GM18870 (cell line): ENCODE data around the gene SMC1B.
"Not testable (repeated sequence)": the region's sequence is repeated elsewhere in the genome, so short reads cannot be mapped to it uniquely, and the experiment has no call there.

Experiments used
- ATAC-seq: cut with Tn5 transposase; IDR thresholded peaks from one replicate; pipeline ENCODE4 v1.9.1; 2021; ENCODE audit warnings: moderate library complexity; ENCODE audit not compliant: unreplicated experiment

Gene SMC1B, protein sequence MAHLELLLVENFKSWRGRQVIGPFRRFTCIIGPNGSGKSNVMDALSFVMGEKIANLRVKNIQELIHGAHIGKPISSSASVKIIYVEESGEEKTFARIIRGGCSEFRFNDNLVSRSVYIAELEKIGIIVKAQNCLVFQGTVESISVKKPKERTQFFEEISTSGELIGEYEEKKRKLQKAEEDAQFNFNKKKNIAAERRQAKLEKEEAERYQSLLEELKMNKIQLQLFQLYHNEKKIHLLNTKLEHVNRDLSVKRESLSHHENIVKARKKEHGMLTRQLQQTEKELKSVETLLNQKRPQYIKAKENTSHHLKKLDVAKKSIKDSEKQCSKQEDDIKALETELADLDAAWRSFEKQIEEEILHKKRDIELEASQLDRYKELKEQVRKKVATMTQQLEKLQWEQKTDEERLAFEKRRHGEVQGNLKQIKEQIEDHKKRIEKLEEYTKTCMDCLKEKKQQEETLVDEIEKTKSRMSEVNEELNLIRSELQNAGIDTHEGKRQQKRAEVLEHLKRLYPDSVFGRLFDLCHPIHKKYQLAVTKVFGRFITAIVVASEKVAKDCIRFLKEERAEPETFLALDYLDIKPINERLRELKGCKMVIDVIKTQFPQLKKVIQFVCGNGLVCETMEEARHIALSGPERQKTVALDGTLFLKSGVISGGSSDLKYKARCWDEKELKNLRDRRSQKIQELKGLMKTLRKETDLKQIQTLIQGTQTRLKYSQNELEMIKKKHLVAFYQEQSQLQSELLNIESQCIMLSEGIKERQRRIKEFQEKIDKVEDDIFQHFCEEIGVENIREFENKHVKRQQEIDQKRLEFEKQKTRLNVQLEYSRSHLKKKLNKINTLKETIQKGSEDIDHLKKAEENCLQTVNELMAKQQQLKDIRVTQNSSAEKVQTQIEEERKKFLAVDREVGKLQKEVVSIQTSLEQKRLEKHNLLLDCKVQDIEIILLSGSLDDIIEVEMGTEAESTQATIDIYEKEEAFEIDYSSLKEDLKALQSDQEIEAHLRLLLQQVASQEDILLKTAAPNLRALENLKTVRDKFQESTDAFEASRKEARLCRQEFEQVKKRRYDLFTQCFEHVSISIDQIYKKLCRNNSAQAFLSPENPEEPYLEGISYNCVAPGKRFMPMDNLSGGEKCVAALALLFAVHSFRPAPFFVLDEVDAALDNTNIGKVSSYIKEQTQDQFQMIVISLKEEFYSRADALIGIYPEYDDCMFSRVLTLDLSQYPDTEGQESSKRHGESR

DNA sequence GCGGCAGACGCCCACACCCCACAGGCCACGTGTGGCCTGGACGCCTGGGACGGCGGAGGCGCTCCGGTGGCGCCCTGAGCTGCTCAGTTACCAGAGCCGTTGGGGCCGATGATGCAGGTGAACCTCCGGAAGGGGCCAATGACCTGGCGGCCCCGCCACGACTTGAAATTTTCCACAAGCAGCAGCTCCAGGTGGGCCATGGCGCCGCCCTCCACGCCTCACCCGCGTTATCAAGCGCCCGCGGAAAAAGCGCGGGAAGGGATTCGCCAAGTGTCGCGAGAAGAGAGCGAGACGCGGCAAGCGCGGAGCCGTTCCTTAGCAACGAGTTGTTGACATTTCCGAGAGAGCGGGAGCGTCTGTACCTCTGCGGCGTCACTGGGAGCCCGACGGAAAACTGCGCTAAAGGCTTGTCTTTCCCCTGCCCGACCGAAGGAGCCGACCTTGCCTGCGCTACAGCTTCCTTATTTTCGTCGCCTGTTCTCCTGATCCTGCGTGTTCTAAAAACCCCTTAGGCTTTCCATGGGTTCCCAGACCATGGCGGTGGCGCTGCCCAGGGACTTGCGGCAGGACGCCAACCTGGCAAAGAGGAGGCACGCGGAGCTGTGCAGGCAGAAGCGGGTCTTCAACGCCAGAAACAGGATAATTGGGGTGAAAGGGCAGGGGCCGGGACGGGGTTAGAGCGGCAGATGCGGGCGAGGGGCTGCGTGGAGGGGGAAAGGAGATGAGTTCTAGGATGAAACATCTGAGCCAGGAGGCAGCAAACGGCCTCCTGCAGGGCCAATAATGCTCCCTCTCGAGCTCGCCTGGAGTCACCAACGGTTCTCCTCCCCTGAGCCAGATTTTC is at the start of gene SMC1B, which contains the start of gene RIBC2:
TSS of gene SMC1B (minus strand) at position 232 of the 844 bp plus-strand sequence. CDS start at position 200, 32 bp downstream.
TSS of gene RIBC2 (plus strand) at position 326 of the 844 bp plus-strand sequence. CDS start at position 520, 194 bp downstream.
- ATAC-seq, result no peak

DNA sequence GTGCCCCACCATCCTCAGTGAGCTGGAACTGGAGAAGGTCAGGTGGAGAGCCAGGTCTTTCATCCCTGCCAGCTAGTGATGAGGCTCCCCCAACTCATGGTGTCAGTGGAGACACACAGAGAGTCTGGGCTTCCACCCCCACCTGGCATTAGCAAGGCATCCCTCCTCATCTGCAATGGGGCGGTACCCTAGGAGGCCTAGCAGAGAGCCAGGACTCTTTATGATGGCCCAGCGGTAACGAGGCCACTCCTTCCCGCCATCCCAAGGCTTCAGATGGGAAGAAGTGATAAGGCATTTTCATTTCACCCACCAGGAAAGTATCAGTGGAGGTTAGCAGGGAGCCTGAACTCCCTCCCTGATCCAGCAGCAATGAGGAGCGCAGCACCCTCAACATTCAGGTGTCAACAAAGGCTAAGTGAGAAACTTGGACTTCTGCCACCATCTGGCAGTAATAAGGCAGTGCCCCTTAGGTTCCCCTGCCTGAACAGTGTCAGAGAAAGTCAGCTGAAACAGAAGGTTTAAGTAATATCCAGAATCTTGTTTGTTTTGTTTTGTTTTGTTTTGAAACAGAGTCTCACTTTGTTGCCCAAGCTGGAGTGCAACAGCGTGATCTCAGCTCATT is 48.7 kb upstream of the SMC1B start:
- no peak for ATAC-seq

DNA sequence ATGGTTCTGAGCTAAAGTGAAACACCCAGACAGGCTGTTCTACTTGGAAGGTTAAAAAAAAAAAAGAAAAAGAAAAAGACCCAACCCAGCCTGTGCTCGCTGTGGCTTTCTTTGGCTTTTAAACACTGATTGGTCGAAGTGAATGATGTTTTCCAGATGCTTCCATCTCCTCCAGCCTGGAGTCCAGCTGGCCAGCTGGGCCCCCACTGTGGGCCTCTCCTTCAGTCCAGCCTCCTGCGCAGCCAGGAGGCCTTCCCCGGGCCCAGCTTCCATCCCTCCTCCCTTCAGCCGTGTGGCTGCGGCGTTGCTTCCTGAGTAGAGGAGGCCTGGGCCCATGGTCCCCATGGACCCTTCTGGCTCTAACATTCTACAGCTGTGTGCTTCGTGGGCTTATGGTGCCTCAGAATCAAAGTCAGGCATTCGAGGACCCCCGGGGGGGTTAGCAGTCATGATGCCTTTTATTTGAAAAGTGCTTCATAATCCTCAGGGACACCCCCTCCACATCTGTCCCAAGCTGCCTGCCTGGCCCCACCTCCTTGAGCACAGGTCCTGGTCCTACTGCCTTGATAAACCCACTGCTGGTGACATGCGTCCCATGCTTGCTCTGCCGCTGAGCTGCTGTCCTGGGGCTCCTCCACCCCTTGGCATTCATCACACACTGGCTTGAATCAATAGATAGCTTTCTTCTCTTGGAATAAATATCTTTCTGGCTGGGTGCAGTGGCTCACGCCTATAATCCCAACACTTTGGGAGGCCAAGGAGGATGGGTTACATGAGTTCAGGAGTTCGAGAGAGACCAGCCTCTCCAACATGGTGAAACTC is 47.1 kb upstream of the SMC1B start:
- no peak for ATAC-seq

DNA sequence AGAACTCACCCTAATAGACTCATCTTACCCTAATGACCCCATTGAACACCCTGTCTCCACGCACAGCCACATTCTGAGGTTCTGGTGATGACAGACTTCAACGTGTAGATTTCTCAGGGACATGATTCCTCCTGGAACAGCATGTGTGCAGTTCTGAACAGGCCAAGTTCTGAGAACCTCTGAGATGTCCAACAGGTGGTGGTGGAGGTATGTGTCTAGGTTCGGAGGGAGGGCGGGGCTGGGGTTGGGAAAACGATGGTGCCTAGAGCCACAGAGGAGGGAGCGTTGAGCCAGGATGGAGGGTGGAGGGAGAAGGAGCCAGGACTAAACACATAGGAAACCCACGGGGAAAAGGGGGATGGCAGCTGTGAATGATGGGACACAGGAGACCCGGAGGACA is 45.8 kb upstream of the SMC1B start:
- ATAC-seq, result no peak

DNA sequence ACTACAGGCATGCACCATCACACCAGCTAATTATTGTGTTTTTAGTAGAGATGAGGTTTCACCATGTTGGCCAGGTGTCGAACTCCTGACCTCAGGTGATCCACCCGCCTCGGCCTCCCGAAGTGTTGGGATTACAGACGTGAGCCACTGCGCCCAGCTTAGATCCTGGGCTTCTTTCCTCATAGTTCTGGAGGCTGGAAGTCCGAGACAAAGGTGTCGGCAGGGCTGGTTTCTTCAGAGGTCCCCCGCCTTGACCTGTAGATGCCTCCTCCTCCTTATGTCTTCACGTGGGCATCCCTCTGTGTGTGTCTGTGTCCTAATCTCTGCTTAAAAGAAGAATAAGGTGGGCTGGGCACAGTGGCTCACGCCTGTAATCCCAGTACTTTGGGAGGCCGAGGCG is 45.1 kb upstream of the SMC1B start:
- ATAC-seq, result no peak

DNA sequence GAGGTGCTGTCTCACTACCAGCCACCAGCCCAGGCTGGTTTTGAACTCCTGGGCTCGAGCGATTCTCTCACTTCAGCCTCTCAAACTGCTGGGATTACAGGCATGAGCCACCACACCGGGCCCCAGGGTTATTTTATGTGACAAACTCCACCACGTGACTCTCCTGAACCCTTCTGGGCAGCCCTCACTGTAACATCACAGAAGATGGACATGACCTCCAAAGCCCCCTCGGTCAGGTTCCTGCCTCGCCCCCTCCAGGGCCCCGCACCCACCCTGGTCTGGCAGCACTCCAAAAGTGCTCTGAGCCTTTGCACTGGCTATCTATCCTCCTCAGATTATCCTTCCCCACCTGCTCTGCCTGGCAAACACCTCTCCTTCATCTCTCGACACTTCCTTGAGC is 43.4 kb upstream of the SMC1B start:
- ATAC-seq, result no peak

DNA sequence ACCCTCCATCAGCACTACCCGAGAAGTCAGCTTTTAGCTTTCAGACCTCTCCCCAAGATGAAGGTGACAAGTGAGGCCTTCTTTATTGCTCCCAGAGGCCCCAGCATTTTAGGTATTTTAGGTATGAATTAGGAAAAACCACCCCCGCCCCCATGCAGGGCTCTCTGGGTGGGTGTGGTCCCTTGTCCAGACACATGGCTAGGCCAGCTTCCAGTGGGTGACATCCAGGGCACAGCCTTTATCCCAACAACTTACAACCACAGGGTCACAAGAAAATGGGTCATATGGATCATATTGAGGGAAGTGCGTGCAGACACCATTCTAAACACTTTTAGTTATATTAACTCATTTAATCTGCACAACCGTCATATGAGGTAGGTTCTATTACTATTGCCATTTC is 42.2 kb upstream of the SMC1B start:
- ATAC-seq, result no peak

DNA sequence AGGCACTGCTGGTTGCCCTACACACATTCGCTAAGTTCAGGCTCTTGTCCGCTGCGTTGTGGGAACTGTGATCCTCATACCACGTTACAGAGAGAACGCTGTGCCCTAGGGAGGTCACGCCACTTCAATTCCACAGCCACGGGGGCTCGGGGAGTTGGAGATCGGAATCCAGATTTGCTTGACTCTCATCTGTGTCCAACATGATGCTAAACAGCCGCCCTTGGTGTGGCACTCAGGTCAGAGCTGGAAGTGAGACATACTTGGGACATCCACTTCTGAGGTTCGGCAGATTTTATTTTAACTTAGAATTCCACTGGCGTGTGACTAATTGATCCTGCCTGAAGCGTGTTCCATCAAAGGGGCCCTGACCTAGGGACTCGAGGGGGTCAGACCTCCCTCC is 41.8 kb upstream of the SMC1B start:
- no peak for ATAC-seq

DNA sequence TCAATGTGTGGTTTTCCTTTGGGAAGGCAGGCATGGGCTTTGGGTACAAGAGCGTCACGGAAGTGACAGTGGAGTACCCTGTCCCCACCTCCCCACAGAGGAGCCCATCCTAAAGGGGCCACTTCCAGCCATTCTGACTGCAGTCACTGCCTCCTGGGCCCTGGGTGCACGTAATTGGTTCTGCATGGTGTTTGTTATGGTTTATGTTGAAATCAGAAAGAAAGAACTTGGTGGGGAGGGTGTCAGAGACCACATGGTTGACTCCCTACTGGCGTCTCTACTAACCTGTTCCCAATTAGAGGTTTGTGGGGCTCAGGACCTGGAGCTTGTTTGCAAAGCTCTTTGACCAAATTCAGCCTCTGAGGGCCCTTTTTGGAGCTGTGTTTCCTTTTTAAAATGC is 40.9 kb upstream of the SMC1B start:
- ATAC-seq, result no peak

DNA sequence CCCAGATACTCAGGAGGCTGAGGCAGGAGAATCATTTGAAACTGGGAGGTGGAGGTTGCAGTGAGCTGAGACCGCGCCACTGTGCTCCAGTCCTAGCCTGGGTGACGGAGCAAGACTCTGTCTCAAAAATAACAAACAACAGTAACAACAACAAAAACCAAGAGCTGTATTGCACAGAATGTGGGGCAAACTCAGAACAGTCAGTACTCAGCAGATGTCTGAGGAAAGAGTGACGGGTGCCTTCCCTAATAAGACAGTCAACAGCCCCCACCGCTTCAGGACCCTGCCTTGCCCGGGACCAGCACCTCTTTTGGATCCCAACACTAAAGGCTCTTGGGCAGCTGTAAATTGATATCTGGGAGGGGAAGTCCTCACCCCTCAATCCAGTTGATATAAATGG is 40.4 kb upstream of the SMC1B start:
- no peak for ATAC-seq

DNA sequence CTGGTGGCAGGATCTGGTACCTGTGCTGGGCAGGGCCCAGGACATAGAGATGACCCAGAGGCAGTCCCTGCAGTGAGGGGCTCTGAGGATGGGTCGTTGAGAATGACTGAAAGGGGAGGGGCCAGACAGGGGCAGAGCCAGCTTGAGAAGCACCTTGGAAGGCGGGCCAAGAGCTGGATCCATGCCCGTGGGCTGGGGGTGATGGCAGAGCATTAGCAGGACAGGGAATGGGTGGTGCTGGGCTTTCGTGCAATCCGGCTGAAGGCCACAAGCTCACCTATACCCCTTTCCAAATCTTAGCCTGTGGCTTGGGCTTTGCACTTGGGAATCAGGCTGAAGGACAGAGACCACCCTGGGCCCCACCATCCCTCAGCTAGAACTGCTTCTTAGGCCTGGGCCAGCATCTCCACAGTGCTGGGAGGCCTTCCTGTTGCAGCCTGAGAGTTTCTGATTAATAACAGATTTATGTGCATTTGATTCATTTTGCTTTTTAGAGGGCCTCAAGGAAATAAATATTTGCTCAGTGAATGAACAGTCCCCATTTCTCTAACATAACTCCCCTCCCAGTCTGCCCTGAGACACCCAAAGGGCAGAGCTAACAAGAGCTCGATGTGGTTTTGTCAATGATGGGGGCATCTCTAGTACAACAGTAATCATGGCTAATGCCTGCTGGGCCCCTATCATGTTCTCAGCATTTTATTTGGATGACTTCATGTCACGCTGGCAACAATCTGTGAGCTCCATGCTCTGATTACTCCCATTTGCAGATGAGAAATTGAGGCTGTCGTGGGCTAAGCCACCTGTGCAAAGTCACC is 39.4 kb upstream of the SMC1B start:
- no peak for ATAC-seq

DNA sequence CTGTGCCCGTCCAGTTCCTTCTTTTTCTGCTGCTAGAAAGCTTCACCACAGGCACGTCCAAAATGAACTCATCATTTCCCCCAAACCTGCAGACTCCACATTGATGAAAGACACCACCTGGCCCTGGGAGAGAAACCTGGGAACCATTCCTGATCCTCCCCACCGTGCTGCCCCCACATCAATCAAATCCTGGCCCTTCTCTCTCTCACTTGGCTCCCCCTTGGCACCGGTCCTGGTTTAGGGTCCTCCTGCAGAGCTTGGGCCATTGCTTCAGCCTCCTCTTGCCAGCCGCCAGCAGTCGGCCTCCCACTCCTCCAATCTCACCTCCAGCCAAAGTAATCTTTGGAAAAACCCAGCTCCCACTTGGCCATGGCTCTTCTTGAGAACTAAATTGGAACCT is 38.6 kb upstream of the SMC1B start:
- no peak for ATAC-seq

DNA sequence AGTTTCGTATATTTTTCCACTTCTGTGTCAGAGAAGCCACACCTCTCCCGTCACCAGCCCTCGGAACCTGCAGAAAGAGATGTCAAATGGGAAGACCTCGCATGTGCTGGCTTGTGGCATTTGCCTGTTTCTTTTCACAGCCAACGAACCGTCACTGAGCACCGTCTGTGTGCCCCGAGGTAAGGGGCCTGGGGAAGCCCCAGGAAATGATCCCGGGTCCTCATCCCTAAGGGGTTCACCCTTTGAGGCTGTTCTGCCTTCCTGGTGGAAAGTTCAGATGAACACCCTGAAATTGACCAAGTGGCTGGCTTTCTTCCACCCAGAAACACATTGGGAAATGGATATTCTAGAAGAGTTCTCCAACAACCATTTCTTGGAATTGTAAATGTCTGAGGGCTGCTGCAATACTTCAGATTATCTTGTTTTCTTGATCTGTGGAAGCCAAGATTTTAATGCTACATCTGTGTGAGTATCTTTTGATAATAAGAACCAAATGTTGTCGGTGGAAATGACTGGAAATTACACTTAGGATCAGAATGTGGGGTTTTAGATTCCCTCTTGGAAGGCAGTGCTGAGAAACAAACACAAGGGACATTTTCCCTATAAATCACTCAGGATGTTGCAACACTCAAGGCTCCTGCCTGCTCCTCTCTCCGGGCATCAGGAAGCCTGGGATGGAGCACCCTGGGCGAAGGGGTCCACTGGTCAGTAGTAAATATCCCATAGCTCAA is 37.7 kb upstream of the SMC1B start:
- ATAC-seq, result no peak

DNA sequence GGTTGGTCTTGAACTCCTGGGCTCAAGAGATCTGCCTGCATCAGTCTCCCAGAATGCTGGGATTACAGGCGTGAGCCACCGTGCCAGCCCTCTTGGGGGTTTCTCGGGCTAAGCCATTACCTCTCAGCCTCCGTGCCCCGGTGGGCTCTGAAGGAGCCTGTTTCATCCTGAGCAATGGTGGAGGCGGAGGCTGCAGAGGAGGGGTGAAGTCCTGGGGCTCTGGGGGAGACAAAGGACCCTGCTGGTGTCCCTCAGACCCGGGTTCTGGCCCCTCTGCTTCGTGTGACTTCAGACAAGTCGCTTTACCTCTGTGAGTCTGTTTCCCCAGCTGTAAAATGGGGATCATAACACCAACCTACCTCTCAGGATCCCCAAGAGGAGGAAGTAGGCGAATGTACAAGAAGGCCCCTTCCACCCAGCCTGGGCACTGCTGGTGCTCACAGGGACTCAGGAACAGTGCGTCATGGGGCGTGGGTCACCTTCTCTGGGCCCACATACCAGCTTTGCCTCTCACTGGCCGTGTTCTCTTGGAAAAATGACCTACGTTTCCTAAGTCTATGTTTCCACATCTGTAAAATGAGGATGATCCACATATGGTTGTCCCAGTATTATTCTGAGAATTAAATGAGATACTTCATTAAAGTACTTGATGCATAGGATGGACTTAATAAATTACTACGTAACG is 36.8 kb upstream of the SMC1B start:
- no peak for ATAC-seq

DNA sequence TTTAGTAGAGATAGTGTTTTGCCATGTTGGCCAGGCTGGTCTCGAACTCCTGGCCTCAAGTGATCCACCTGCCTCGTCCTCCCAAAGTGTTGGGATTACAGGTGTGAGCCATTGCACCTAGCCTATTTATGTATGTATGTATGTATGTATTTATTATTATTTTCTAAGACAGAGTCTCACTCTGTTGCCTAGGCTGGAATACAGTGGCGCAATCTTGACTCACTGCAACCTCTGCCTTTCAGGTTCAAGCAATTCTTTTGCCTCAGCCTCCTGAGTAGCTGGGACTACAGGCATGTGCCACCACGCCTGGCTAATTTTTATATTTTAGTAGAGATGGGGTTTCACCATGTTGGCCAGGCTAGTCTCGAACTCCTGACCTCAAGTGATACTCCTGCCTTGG is 36.0 kb upstream of the SMC1B start:
- ATAC-seq, result not testable (repeated sequence)

DNA sequence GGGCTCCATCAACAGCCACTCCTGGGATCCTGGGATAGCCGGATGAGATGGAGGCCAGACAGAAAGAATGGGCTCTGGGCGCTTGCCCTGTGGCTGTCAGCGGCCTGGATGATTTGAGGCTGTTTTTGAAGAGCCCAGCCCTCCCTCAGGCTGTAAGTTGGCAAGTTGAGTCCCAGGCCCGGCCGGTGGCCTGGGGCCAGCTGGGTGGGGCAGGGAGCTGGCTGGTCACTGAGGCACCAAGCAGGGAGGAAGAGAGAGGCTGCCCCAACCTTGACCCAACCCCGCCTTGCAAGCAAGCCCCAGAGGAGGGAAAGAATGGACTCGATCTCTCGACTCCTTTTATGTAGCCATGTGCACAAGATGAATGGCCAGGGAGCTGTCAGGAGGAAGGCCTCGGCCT is 35.0 kb upstream of the SMC1B start:
- ATAC-seq, result no peak

DNA sequence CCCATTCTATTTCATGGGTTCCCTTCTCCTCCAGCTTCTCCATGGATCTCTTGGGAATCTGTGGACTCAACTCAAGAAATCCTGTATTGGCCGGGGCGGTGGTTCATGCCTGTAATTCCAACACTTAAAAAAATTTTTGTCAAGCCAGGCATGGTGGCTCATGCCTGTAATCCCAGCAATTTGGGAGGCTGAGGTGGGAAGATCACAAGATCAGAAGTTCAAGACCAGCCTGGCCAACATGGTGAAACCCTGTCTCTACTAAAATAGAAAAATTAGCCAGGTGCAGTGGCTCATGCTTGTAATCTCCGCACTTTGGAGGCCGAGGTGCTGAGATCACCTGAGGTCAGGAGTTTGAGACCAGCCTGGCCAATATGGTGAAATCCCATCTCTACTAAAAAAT is 34.2 kb upstream of the SMC1B start:
- not testable (repeated sequence) for ATAC-seq
